Activated naive CD4-positive, alpha-beta T cell treated with anti-CD3 and anti-CD28 coated beads for 36 hours (primary cell): ENCODE data around the gene PDPN. TPM values are rescaled to one million over a fixed set of nuclear protein-coding genes. Genes with fewer than 3 reads are reported as not detected.
A peak's percentile ranks its signal among the peaks of the same experiment; 100 is the strongest.
"Not testable (repeated sequence)": the region's sequence is repeated elsewhere in the genome, so short reads cannot be mapped to it uniquely, and the experiment has no call there.

Experiments
- CTCF ChIA-PET: fragments of 350-600 bp; sonication (Branson Sonifier 250); formaldehyde crosslinking; loops from one replicate; lab custom pipeline; 2021; ENCODE audit warnings: antibody characterized with exemption; lab: Charles Lee
- DNase-seq: peaks from one replicate; pipeline ENCODE4 v3.0.0-alpha.2; 2020
- H3K27ac Mint-ChIP-seq: one replicate; pipeline ENCODE4 v1.8.0; 2021; ENCODE audit warnings: mild to moderate bottlenecking, mixed read lengths
- H3K27me3 Mint-ChIP-seq: one replicate; pipeline ENCODE4 v1.8.0; 2021; ENCODE audit warnings: low read depth, mixed read lengths
- H3K36me3 Mint-ChIP-seq: one replicate; pipeline ENCODE4 v1.8.0; 2021; ENCODE audit warnings: low read depth, mixed read lengths
- H3K4me1 Mint-ChIP-seq: one replicate; pipeline ENCODE4 v1.8.0; 2021; ENCODE audit warnings: low read depth, mixed read lengths
- H3K4me3 Mint-ChIP-seq: one replicate; pipeline ENCODE4 v1.8.0; 2021; ENCODE audit warnings: mild to moderate bottlenecking, moderate library complexity, mixed read lengths
- H3K9me3 Mint-ChIP-seq: one replicate; pipeline ENCODE4 v1.8.0; 2021; ENCODE audit warnings: mixed read lengths
- intact Hi-C: fragments of 100-400 bp; cut with micrococcal nuclease; formaldehyde crosslinking; loops from one replicate; pipeline ENCODE4 v1.15.1; 2023
- total RNA-seq, 2 experiments: library from RNA; stranded (reverse); gene quantifications; one replicate each; pipeline ENCODE4 v1.2.3, GENCODE V29; 2021

PDPN gene
- total RNA-seq, 2 experiments from 2014 or later: not detected

DNA sequence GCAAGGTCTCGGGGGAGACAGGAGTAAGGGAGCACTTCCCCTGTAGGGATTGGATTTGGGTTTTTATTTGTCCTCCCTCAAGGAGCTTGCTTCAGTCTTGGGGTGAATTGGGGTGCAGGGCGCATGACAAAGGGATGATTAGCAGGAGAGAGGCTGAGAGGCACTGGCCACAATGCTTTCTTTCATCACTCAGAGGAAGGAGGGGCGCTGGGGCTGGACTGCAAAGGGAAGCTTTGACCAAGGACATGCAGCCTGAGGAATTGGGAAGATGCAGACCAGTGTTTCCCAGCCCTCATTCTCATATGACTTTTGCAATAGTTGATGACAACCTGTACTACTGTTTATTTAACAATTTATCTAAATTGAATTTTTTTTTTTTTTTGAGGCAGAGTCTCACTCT lies 34.1 kb upstream of the PDPN start:
- H3K9me3 Mint-ChIP-seq: no peaks in the 10 kb centered on the region
- peaks cover 13% of the 10 kb centered on the region for H3K27me3 Mint-ChIP-seq
- H3K27ac Mint-ChIP-seq: no peak overlapping the region
- H3K36me3 Mint-ChIP-seq: no peaks in the 10 kb centered on the region
- CTCF ChIA-PET: interaction anchor here (0.6 kb wide), 1 partner anchor 87 kb away, joined by 4 read pairs; no protein-coding TSS in a partner anchor
- no peak overlapping the region for H3K4me3 Mint-ChIP-seq
- intact Hi-C loops: no loop called here
- no peaks in the 10 kb centered on the region for H3K4me1 Mint-ChIP-seq
- no peak for DNase-seq

DNA sequence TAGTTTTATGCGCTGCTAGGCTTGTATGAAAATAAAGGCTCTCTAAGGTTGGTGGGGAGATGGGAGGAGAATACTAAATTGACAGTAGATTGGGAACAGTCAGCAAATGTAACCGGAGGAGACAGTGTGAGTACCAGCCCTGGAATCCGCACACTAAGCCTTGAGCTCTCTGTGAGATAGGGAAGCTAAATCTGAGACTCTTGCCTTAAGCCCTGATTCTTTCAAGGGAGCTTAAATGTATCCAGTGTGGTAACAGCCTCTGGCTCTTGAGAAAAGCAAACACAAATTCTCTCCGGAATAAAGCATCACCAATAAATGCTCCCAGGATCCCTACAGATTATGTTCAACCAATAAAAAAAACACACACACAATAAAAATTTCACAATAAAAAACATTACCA lies 33.0 kb upstream of the PDPN start:
- DNase-seq: no peak
- intact Hi-C loops: no loop called here
- no peaks in the 10 kb centered on the region for H3K9me3 Mint-ChIP-seq
- H3K4me3 Mint-ChIP-seq: no peak overlapping the region
- H3K4me1 Mint-ChIP-seq: no peaks in the 10 kb centered on the region
- peaks cover 13% of the 10 kb centered on the region for H3K27me3 Mint-ChIP-seq
- CTCF ChIA-PET: no interaction called here
- no peak overlapping the region for H3K27ac Mint-ChIP-seq
- H3K36me3 Mint-ChIP-seq: no peaks in the 10 kb centered on the region

DNA sequence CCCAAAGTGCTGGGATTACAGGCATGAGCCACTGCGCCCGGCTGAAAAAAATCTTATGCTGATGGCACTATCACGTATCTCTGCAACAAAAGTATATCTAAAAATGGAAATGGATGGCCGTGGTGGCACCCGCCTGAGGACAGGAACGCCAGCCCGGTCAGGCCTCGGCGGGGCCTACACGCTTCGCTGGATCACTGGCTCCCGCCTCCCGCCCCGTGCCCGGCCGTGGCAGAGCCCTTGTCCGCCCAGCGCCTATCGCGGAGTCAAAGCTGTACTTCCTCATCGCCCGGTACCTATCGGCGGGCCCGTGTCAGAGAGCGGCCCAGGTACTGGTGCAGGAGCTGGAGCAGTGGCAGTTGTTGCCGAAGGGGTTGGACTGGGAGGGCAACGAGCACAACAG lies 28.8 kb upstream of the PDPN start:
- Mint-ChIP-seq H3K9me3 (no peaks in the 10 kb centered on the region), H3K4me1 (no peaks in the 10 kb centered on the region)

DNA sequence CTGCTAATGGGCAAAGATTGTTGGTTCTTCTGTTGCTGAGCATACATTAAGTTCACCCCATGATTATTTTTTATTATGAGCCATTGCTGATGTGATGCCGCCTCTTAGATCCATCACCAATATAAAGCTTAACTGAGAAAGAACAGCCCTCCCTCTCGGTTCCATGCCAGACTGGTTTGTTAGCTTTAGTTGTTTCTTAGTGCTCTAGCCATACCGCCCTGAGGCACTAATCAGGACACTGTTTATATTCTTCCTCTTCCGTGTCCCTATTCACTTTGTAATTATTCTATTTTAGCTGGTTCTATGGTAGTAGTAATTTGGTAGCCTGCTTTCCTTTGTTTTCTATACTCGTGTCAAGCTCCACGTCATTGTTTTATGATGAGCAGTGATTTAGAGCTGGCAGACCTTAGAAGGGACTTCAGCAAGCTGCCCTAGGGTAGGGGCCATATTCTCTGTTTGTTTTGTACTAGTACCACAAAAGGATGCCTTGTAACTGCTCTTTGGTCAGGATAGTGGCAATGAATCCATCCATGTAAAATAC lies 27.3 kb upstream of the PDPN start:
- no peaks in the 10 kb centered on the region for H3K36me3 Mint-ChIP-seq

More for the DNA sequence above, 28.8 kb upstream of the PDPN start:
- H3K36me3 Mint-ChIP-seq: no peaks in the 10 kb centered on the region
- no peak for DNase-seq
- no peak overlapping the region for H3K4me3 Mint-ChIP-seq
- intact Hi-C loops: no loop called here
- H3K27ac Mint-ChIP-seq: no peak overlapping the region
- CTCF ChIA-PET: no interaction called here
- no peaks in the 10 kb centered on the region for H3K27me3 Mint-ChIP-seq

DNA sequence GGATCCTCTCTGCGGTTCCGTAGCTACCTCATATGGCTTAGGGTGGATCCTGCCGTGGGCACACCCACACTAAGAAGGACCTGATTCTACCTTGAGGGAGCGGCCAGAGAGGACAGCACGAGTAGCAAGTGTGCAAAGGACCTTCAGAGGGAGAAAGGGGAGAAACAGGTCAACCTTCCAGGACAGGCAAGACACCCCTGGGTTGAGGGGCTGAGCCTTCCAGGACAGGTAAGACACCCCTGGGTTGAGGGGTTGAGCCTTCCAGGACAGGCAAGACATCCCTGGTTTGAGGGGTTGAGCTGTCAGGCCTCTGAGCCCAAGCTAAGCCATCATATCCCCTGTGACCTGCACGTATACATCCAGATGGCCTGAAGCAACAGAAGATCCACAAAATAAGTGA lies 23.1 kb upstream of the PDPN start:
- H3K4me3 Mint-ChIP-seq: no peak overlapping the region
- no peaks in the 10 kb centered on the region for H3K9me3 Mint-ChIP-seq
- no peaks in the 10 kb centered on the region for H3K36me3 Mint-ChIP-seq
- CTCF ChIA-PET: no interaction called here
- H3K27me3 Mint-ChIP-seq: no peaks in the 10 kb centered on the region
- H3K4me1 Mint-ChIP-seq: no peaks in the 10 kb centered on the region
- no peak overlapping the region for H3K27ac Mint-ChIP-seq
- DNase-seq: no peak
- intact Hi-C loops: no loop called here

More for the DNA sequence above, 27.3 kb upstream of the PDPN start:
- H3K4me1 Mint-ChIP-seq: no peaks in the 10 kb centered on the region
- no peak overlapping the region for H3K27ac Mint-ChIP-seq
- H3K27me3 Mint-ChIP-seq: no peaks in the 10 kb centered on the region
- H3K9me3 Mint-ChIP-seq: no peaks in the 10 kb centered on the region
- CTCF ChIA-PET: interaction anchor here (1.3 kb wide), 1 partner anchor 258 kb away, joined by 3 read pairs; no protein-coding TSS in a partner anchor
- DNase-seq: no peak
- intact Hi-C loops: no loop called here
- no peak overlapping the region for H3K4me3 Mint-ChIP-seq

DNA sequence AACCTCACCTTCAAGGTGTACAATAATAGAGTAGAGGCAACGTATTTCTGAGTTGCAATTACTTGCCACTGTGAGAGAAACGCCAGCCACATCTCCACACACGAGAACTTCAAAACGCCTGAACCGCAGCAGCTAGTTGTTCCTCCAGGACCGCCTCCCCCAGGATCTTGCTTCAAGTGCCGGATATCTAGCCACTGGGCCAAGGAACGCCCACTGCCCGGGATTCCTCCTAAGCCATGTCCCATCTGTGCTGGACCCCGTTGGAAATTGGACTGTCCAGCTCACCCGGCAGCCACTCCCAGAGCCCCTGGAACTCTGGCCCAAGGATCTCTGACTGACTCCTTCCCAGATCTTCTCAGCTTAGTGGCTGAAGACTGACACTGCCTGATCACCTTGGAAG lies 20.7 kb upstream of the PDPN start:
- CTCF ChIA-PET, H3K9me3 Mint-ChIP-seq, H3K27me3 Mint-ChIP-seq, H3K36me3 Mint-ChIP-seq, H3K27ac Mint-ChIP-seq, H3K4me3 Mint-ChIP-seq, DNase-seq, H3K4me1 Mint-ChIP-seq, intact Hi-C loops: not testable (repeated sequence)

DNA sequence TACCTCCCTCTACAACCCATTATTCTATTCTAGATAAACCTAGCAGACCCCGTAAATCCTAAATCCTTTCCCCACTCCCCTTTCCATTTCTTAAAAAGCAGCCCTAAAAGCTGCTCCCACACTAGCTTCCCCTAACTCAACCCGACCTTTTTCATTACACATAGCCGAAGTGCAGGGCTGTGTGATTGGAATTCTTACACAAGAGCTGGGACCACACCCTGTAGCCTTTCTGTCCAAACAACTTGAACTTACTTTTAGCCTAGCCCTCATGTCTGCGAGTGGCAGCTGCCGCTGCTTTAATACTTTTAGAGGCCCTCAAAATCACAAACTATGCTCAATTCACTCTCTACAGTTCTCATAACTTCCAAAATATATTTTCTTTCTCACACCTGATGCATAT lies 19.6 kb upstream of the PDPN start:
- Mint-ChIP-seq H3K36me3 (no peaks in the 10 kb centered on the region), H3K9me3 (no peaks in the 10 kb centered on the region), H3K27me3 (no peaks in the 10 kb centered on the region), H3K4me3 (no peak overlapping the region), H3K27ac (no peak overlapping the region), H3K4me1 (no peaks in the 10 kb centered on the region)
- intact Hi-C loops: no loop called here
- no peak for DNase-seq
- CTCF ChIA-PET: no interaction called here

DNA sequence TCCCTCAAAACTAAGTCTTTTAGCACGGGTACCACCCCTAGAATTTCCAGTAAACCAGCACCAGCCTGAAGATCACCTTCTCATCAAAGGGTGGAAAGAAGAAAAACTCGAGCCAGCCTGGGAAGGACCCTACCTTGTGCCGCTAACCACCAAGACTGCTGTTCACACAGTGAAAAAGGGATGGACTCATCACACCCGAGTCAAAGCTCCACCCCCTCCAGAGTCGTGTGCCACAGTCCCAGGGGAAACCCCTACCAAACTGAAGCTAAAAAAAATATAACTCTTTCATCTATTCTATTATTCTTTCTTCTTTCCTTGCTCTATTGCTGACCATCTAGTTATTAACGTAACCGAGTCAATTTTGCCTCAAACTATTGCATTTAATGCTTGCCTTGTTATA lies 13.2 kb upstream of the PDPN start:
- peaks cover 12% of the 10 kb centered on the region for H3K27me3 Mint-ChIP-seq
- H3K4me1 Mint-ChIP-seq, H3K27ac Mint-ChIP-seq, H3K36me3 Mint-ChIP-seq, H3K9me3 Mint-ChIP-seq, intact Hi-C loops, H3K4me3 Mint-ChIP-seq, CTCF ChIA-PET: not testable (repeated sequence)
- peak; percentile 20 for DNase-seq

DNA sequence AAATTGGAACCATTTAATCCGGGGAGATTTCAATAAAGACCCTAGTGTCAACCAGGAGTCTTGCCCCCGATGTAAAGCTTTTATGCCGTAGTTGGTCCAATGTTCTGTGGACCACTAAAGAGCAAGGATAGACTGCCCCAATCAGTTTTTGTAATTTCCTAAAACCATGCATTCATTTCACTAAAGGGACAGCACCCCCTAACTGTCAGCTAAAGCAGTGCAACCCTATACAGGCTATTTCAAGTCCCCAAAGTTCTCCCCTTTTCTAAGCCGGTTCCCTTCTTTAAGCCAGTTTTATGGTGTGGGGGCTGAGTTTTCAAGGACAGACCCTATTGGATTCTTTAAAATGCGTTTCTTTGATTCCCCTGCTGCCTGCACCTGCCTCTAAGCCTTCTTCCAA lies 12.7 kb upstream of the PDPN start:
- Mint-ChIP-seq H3K4me1 (no peaks in the 10 kb centered on the region), H3K9me3 (no peaks in the 10 kb centered on the region), H3K36me3 (no peaks in the 10 kb centered on the region), H3K27me3 (peaks cover 12% of the 10 kb centered on the region), H3K27ac (no peak overlapping the region), H3K4me3 (no peak overlapping the region)
- no peak for DNase-seq
- intact Hi-C loops: no loop called here
- CTCF ChIA-PET: no interaction called here

DNA sequence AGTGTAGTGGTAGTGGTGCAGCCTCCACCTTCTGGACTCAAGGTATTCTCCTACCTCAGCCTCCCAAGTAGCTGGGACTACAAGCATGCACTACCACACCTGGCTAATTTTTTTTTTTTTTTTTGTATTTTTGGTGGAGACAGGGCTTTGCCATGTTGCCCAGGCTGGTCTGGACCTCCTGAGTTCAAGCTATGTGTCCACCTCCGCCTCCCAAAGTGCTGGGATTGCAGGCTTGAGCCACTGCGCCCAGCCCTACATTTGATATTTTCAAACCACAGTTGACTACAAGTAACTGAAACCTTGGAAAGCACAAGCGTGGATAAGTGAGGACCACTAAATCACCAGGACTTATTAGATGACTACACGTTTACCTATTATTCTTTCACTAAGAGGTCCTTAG lies 10.0 kb upstream of the PDPN start:
- Mint-ChIP-seq H3K4me1 (no peaks in the 10 kb centered on the region), H3K27me3 (peaks cover 23% of the 10 kb centered on the region), H3K36me3 (no peaks in the 10 kb centered on the region), H3K9me3 (no peaks in the 10 kb centered on the region), H3K27ac (no peak overlapping the region), H3K4me3 (no peak overlapping the region)
- no peak for DNase-seq
- intact Hi-C loops: no loop called here
- CTCF ChIA-PET: no interaction called here

DNA sequence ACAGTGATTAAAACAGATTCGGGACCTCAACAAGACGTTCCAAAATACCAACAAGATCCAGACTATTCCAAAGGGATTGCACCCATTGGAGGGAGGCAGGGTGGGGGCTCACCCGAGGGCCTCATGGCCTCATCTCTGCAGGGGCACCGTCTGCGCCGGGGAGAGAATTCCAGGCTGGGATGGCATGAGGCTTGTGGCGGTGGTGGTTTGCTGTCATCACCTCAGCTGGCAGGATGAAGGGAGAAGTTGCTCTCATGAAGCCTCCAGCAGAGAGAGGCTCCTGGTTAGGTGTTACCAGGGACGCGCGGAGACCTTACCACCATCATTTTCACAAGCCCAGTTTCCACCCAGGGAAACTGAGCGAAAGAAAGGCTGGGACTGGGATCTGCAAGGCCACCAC lies 6.7 kb upstream of the PDPN start:
- Mint-ChIP-seq H3K36me3 (no peaks in the 10 kb centered on the region), H3K9me3 (no peaks in the 10 kb centered on the region), H3K4me1 (no peaks in the 10 kb centered on the region), H3K27ac (no peak overlapping the region), H3K27me3 (peaks cover 29% of the 10 kb centered on the region), H3K4me3 (no peak overlapping the region)
- intact Hi-C loops: no loop called here
- DNase-seq: no peak
- CTCF ChIA-PET: no interaction called here

DNA sequence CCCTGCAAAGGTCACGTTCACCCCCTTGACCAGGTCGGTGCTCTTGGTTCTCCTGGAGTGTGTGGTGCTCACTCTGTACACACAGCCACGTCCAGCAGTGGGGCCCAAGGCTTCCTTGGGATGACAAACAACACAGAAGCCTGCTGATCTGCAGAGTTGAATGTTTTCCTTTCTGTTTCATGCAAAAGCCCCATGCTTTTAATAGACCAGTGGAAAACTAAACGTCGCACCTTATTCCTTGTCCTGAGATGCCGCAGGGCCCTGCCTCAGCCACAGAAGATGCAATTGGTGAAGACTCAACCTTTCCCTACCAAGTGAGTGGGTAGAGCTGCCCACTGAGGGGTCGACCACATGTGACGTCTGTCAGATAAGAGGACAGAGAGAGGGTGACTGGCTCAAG lies 5.8 kb upstream of the PDPN start:
- CTCF ChIA-PET: no interaction called here
- no peak for DNase-seq
- no peaks in the 10 kb centered on the region for H3K9me3 Mint-ChIP-seq
- no peak overlapping the region for H3K4me3 Mint-ChIP-seq
- no peaks in the 10 kb centered on the region for H3K36me3 Mint-ChIP-seq
- no peaks in the 10 kb centered on the region for H3K4me1 Mint-ChIP-seq
- peaks cover 36% of the 10 kb centered on the region for H3K27me3 Mint-ChIP-seq
- H3K27ac Mint-ChIP-seq: no peak overlapping the region
- intact Hi-C loops: no loop called here

DNA sequence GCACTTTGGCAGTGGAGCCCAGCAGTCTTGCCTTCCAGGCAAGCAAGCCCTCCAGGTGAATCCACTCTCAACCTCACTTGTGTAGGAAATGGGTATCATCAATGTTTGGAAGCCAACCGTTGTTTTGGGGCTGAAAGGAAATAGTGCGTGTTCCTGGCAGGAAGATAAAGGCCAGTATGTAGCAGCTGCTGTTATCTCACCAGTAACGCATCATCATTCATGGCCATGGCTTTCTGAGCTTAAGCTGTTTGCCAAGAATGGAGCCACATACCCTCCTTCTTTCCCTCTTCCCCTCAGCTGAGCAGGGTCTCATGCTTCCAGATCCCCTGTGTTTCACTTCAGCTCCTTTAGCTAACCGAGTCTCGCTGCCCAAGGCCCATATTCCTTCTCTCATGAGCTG lies 2.2 kb upstream of the PDPN start:
- CTCF ChIA-PET: no interaction called here
- H3K27me3 Mint-ChIP-seq: peaks cover 57% of the 10 kb centered on the region
- no peaks in the 10 kb centered on the region for H3K4me1 Mint-ChIP-seq

More for the DNA sequence above, 2.2 kb upstream of the PDPN start:
- no peaks in the 10 kb centered on the region for H3K36me3 Mint-ChIP-seq
- no peak for DNase-seq
- no peak overlapping the region for H3K27ac Mint-ChIP-seq
- no peak overlapping the region for H3K4me3 Mint-ChIP-seq
- H3K9me3 Mint-ChIP-seq: no peaks in the 10 kb centered on the region
- intact Hi-C loops: no loop called here
